Peyer's patch (tissue), 4 donors: Measurements from ENCODE around the gene PRKCG.

Experiments
- POLR2A ChIP-seq, 2 donors: fragments of 450-650 bp; IDR thresholded peaks; one replicate each; pipeline ENCODE4 v1.5.1; 2017; ENCODE audit warnings: antibody characterized with exemption in 2 of 2, mild to moderate bottlenecking in 2 of 2, moderate library complexity in 2 of 2
- TF ChIP-seq, protein P1 (sequence below), 6 experiments: fragments of 450-650 bp in 4 of 6; fragments of 200-600 bp in 2 of 6; sonication (generic) in 1 of 6; IDR thresholded peaks; one replicate each; pipeline ENCODE4 v1.5.1; 2017 to 2019; ENCODE audit warnings: antibody characterized with exemption in 6 of 6, mild to moderate bottlenecking in 3 of 6, moderate library complexity in 1 of 6

GRCh38 chr19:53878776-53879139, 3.2 kb upstream of the PRKCG start:
- TF ChIP-seq, protein P1, sequence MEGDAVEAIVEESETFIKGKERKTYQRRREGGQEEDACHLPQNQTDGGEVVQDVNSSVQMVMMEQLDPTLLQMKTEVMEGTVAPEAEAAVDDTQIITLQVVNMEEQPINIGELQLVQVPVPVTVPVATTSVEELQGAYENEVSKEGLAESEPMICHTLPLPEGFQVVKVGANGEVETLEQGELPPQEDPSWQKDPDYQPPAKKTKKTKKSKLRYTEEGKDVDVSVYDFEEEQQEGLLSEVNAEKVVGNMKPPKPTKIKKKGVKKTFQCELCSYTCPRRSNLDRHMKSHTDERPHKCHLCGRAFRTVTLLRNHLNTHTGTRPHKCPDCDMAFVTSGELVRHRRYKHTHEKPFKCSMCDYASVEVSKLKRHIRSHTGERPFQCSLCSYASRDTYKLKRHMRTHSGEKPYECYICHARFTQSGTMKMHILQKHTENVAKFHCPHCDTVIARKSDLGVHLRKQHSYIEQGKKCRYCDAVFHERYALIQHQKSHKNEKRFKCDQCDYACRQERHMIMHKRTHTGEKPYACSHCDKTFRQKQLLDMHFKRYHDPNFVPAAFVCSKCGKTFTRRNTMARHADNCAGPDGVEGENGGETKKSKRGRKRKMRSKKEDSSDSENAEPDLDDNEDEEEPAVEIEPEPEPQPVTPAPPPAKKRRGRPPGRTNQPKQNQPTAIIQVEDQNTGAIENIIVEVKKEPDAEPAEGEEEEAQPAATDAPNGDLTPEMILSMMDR (IDR thresholded peaks at IDR 0.05), result no peak
- TF ChIP-seq POLR2A (IDR thresholded peaks at IDR 0.05), result no peak
